Fibroblast of pulmonary artery (primary cell): ENCODE results near the gene UBR2.
"Not testable (repeated sequence)": the region's sequence is repeated elsewhere in the genome, so short reads cannot be mapped to it uniquely, and the experiment has no call there.

Source experiments
- DNase-seq: peaks from one replicate; pipeline ENCODE4 v3.0.0-alpha.2; 2010; ENCODE audit warnings: low read depth
- H3K4me3 ChIP-seq: replicated peaks from 2 replicates; pipeline ENCODE4 v1.5.1; 2011; ENCODE audit warnings: low read depth, mild to moderate bottlenecking, control low read depth, low read length, moderate library complexity
- TF ChIP-seq, protein P1 (sequence below): IDR thresholded peaks from 2 replicates; pipeline ENCODE4 v1.5.1; 2011; ENCODE audit warnings: mild to moderate bottlenecking, control low read depth, low read length, inconsistent platforms; ENCODE audit errors: missing control alignments

Gene UBR2

DNA sequence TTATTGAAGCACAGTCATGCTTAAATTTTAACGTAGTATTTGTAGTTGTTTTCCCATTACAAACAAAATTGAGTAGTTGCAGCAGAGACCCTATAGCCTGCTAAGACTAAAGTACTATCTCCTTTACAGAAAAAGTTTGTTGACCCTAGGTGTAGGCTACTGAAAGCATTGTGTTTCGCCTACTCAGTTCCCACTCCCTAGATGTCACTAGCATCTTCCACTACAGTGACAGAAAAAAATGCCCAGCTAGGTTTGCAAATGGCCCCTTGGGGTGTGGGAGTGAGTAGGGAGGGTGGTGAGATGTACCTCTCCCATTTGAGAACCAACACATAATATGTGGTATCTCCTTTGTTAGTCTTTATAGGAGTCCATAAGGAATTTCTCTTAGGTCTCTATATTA is 34.5 kb downstream of the UBR2 start:
- no peak overlapping the region for H3K4me3 ChIP-seq
- DNase-seq: no peak
- TF ChIP-seq, protein P1, sequence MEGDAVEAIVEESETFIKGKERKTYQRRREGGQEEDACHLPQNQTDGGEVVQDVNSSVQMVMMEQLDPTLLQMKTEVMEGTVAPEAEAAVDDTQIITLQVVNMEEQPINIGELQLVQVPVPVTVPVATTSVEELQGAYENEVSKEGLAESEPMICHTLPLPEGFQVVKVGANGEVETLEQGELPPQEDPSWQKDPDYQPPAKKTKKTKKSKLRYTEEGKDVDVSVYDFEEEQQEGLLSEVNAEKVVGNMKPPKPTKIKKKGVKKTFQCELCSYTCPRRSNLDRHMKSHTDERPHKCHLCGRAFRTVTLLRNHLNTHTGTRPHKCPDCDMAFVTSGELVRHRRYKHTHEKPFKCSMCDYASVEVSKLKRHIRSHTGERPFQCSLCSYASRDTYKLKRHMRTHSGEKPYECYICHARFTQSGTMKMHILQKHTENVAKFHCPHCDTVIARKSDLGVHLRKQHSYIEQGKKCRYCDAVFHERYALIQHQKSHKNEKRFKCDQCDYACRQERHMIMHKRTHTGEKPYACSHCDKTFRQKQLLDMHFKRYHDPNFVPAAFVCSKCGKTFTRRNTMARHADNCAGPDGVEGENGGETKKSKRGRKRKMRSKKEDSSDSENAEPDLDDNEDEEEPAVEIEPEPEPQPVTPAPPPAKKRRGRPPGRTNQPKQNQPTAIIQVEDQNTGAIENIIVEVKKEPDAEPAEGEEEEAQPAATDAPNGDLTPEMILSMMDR: no peak

DNA sequence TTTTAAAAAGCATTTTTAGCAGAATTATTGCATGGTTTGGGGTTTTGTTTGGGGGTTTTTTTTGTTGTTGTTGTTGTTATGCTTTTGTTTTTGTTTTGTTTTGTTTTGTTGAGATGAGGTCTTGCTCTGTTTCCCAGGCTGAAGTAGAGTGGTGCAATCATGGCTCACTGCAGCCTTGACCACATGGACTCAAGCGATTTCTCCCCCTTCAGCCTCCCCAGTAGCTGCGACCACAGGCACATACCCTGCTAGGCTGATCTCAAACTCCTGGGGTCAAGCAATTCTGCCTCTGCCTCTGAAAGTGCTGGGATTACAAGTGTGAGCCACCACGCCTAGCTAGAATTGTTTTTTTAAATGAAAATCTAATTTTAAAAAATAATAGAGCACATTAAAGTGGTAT is 35.7 kb downstream of the UBR2 start:
- TF ChIP-seq, protein P1: no peak
- no peak overlapping the region for H3K4me3 ChIP-seq
- no peak for DNase-seq

DNA sequence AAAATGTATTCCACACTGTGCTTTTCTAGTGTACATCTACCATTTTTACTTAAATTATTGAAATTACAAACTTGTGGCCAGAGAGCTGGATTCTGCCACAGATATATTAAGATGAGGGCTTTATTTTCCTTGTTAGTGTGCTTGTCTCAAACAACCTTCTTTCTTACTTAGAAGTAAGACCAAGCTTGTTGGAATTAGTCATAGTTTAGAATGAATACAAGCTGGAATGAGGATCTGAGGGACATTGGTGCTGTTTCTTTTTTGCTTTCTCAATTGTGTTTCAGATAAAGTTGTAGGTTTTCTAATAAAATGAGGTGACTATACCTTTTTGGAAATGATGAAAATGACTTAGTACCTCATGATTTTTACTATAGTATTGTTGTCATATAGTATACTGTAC is 40.3 kb downstream of the UBR2 start:
- H3K4me3 ChIP-seq: no peak overlapping the region
- TF ChIP-seq, protein P1: no peak
- no peak for DNase-seq

DNA sequence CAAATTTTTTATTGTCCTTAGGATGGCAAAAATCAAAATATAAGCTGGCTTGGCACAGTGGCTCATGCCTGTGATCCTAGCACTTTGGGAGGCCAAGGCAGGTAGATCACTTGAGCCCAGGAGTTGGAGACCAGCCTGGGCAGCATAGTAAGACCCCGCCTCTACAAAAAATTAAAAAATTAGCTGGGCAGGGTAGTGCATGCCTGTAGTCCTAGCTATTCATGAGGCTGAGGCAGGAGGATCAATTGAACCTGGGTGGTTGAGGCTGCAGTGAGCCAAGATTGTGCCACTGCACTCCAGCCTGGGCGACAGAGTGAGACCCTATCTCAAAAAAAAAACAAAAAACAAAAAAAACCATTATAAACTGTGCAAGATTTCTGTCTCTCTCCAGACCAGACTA is 40.9 kb downstream of the UBR2 start:
- not testable (repeated sequence) for H3K4me3 ChIP-seq, DNase-seq

DNA sequence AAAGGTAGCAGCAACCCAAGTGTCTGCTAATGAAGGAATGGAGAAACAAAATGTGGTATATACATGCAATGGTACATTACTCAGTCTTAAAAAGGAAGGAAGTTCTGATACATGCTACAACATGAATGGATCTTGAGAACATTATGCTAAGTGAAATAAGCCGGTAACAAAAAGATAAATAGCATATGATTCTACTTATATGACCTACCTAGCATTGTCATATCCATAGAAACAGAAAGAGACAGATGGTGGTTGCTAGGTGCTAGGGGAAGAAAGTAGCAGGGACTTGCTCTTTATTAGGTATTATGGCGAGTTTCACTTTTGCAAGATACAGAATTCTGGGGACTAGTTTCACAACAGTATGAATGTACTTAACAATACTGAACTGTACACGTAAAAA is 46.6 kb downstream of the UBR2 start:
- H3K4me3 ChIP-seq: no peak overlapping the region
- TF ChIP-seq, protein P1: no peak
- no peak for DNase-seq

DNA sequence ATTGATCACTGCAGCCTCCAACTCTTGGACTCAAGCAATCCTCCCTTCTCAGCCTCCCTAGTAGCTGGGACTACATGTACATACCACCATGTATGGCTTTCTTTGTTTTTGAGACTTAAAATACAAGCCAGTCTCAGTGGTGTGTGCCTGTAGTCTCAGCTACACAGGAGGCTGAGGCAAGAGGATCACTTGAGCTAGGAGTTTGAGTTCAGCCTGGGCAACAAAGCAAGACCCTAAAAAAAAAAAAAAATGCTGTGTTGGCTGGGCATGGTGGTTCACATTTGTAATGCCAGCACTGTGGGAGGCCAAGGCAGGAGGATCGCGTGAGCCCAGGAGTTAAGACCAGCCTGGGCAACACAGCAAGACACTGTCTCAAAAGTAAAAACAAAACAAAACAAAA is 51.7 kb downstream of the UBR2 start:
- TF ChIP-seq, protein P1: no peak
- DNase-seq: no peak

DNA sequence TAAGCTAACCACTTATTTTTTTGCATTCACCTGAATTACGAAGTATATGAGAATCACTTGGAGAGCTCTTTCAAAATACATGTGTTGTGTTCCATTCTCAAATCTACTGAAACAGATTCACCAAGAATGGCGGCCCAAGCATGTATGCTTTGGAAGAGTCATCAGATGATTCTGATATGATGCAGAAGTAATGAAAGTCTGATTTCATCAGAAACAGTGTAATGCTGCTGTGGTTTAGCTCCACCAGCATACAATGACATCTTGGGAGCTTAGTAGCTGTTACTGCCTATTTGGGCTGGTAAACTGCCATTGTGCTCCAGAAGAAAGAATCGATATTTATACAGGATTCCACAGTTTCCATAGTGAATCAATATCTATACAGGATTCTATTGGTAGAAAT is 52.9 kb downstream of the UBR2 start:
- no peak overlapping the region for H3K4me3 ChIP-seq
- no peak for DNase-seq
- TF ChIP-seq, protein P1: no peak

More for the DNA sequence above, 51.7 kb downstream of the UBR2 start:
- no peak overlapping the region for H3K4me3 ChIP-seq

DNA sequence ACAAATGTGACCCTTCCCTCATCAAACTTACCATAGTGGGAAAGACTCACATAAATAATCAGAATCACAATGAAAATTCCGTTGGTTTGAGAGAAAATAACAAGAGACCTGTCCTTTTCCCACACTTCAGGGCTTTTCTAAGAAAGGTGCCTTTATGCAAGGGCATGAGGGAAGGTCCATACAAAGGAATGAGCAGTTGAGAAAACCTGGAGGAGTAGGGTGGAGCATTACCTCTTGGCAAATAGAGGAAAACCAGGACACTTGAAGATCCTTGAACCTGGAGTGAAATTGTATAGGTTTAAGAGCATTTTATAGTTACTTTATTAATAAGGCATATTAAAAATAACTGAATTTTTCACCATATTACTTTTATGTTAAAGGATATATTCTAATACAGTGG is 54.3 kb downstream of the UBR2 start:
- TF ChIP-seq, protein P1: no peak
- no peak overlapping the region for H3K4me3 ChIP-seq

More for the DNA sequence above, 54.3 kb downstream of the UBR2 start:
- DNase-seq: no peak
